MCF 10A (cell line): ENCODE results near the gene NPY4R2. TPM values are rescaled to one million over a fixed set of nuclear protein-coding genes. Genes with fewer than 3 reads are reported as not detected.
"Not testable (repeated sequence)": the region's sequence is repeated elsewhere in the genome, so short reads cannot be mapped to it uniquely, and the experiment has no call there.

Experiments
- BruUV-seq: library from RNA; stranded (reverse); fragments of 400-500 nt; replicated peaks from 2 replicates; lab custom pipeline; 2021; lab: Mats Ljungman, UMichigan
- CTCF ChIA-PET: fragments of 300-600 bp; sonication (Branson Sonifier 250); formaldehyde crosslinking; extraction: SDS; loops from one replicate; lab custom pipeline; 2021; ENCODE audit warnings: antibody characterized with exemption, inconsistent platforms; lab: Yijun Ruan, JAX
- POLR2A ChIA-PET: fragments of 300-600, 350-650 bp; sonication (Branson Sonifier 250); formaldehyde crosslinking; extraction: SDS; loops from one replicate; lab custom pipeline; 2020; ENCODE audit warnings: antibody characterized with exemption, inconsistent platforms; lab: Yijun Ruan, JAX
- DNase-seq: peaks from one replicate; pipeline ENCODE4 v3.0.0-alpha.2; 2018; ENCODE audit not compliant: unreplicated experiment
- H3K27ac Mint-ChIP-seq: one replicate; pipeline ENCODE4 v1.8.0; 2022; ENCODE audit warnings: mild to moderate bottlenecking, low read depth, mixed read lengths; ENCODE audit not compliant: unreplicated experiment
- H3K27me3 Mint-ChIP-seq: one replicate; pipeline ENCODE4 v1.8.0; 2022; ENCODE audit warnings: mixed read lengths; ENCODE audit not compliant: insufficient read depth, unreplicated experiment
- H3K36me3 Mint-ChIP-seq: one replicate; pipeline ENCODE4 v1.8.0; 2022; ENCODE audit warnings: mild to moderate bottlenecking, moderate library complexity, mixed read lengths; ENCODE audit not compliant: insufficient read depth, unreplicated experiment
- H3K4me1 Mint-ChIP-seq: one replicate; pipeline ENCODE4 v1.8.0; 2022; ENCODE audit warnings: mixed read lengths; ENCODE audit not compliant: insufficient read depth, unreplicated experiment
- H3K4me3 Mint-ChIP-seq: one replicate; pipeline ENCODE4 v1.8.0; 2022; ENCODE audit warnings: mild to moderate bottlenecking, moderate library complexity, mixed read lengths; ENCODE audit not compliant: unreplicated experiment
- H3K9me3 Mint-ChIP-seq: one replicate; pipeline ENCODE4 v1.8.0; 2022; ENCODE audit warnings: mixed read lengths; ENCODE audit not compliant: unreplicated experiment
- intact Hi-C: fragments of 100-400 bp; cut with micrococcal nuclease; formaldehyde crosslinking; loops from 2 replicates; pipeline ENCODE4 v1.14.1; 2022
- total RNA-seq: library from RNA; stranded (reverse); gene quantifications from 2 replicates; pipeline ENCODE4 v1.2.3, GENCODE V29; 2022

The NPY4R2 gene
- total RNA-seq, 1 experiment from 2014 or later = not detected

DNA sequence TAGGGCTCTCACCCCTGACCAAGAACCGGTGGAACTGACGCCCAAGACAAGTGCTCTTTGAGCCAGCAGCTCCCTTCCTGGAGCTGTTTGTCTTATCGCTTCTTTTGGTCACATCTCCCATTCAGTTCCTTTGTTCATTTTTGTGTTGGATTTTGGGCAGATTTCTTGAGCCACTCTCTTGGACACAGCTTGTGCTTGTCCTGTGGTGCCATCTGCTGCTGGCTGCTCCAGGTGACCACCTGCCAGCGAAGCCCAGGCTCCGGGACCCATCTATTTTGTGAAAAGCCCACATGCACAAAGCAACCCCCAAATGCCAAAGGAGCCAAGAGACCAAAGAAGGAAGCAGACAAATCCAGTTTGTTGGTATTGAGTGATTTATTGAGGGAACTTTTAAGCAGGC, 6.2 kb downstream of the NPY4R2 start:
- H3K27me3 Mint-ChIP-seq, CTCF ChIA-PET, H3K36me3 Mint-ChIP-seq, H3K9me3 Mint-ChIP-seq, H3K4me1 Mint-ChIP-seq, BruUV-seq, intact Hi-C loops, H3K4me3 Mint-ChIP-seq, POLR2A ChIA-PET, DNase-seq, H3K27ac Mint-ChIP-seq: not testable (repeated sequence)

GRCh38 chr10:47927147-47927916, 8.9 kb downstream of the NPY4R2 start:
- intact Hi-C loops, H3K4me1 Mint-ChIP-seq, H3K9me3 Mint-ChIP-seq, H3K27me3 Mint-ChIP-seq, CTCF ChIA-PET, H3K27ac Mint-ChIP-seq, H3K36me3 Mint-ChIP-seq, H3K4me3 Mint-ChIP-seq, BruUV-seq, POLR2A ChIA-PET, DNase-seq: not testable (repeated sequence)

- not testable (repeated sequence) for H3K4me1 Mint-ChIP-seq, BruUV-seq
Observed at GRCh38 chr10:47928225-47928624, 9.8 kb downstream of the NPY4R2 start.

DNA sequence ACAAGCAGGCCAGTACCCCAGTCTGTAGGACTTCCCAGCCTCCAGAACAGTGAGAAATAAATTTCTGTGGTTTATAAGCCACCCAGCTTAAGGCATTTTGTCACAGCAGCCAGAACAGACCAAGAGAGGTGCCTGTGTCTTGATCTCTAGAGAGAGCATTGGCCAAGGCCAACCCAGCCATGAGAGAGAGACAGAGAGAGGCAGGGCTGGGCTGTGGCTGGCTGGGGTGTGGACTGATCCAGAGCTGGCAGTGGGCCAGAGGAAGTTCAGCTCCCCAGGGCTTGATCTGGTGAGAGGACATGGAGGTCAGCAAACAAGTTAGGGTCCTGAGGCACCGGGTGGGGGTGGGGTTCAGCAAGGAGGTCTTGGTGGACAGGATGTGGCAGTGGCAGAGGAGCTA, 14.4 kb downstream of the NPY4R2 start:
- CTCF ChIA-PET, H3K27ac Mint-ChIP-seq, H3K36me3 Mint-ChIP-seq, DNase-seq, H3K4me3 Mint-ChIP-seq, H3K27me3 Mint-ChIP-seq, POLR2A ChIA-PET, BruUV-seq, intact Hi-C loops, H3K9me3 Mint-ChIP-seq, H3K4me1 Mint-ChIP-seq: not testable (repeated sequence)

More at GRCh38 chr10:47928225-47928624, 9.8 kb downstream of the NPY4R2 start:
- H3K27me3 Mint-ChIP-seq, H3K9me3 Mint-ChIP-seq, H3K27ac Mint-ChIP-seq, H3K36me3 Mint-ChIP-seq, intact Hi-C loops, CTCF ChIA-PET, H3K4me3 Mint-ChIP-seq, DNase-seq, POLR2A ChIA-PET: not testable (repeated sequence)

- H3K27ac Mint-ChIP-seq, intact Hi-C loops, H3K4me3 Mint-ChIP-seq, BruUV-seq, H3K27me3 Mint-ChIP-seq, H3K9me3 Mint-ChIP-seq, POLR2A ChIA-PET, H3K4me1 Mint-ChIP-seq, H3K36me3 Mint-ChIP-seq, CTCF ChIA-PET, DNase-seq: not testable (repeated sequence)
Observed at GRCh38 chr10:47933462-47933861, 15.0 kb downstream of the NPY4R2 start.

- intact Hi-C loops, H3K36me3 Mint-ChIP-seq, H3K4me1 Mint-ChIP-seq, DNase-seq, CTCF ChIA-PET, BruUV-seq, H3K27me3 Mint-ChIP-seq, H3K4me3 Mint-ChIP-seq, POLR2A ChIA-PET, H3K27ac Mint-ChIP-seq, H3K9me3 Mint-ChIP-seq: not testable (repeated sequence)
Observed at GRCh38 chr10:47936772-47937228, 18.3 kb downstream of the NPY4R2 start.

GRCh38 chr10:47937634-47938033, 19.2 kb downstream of the NPY4R2 start:
- intact Hi-C loops, H3K27me3 Mint-ChIP-seq, H3K9me3 Mint-ChIP-seq, CTCF ChIA-PET, H3K27ac Mint-ChIP-seq, POLR2A ChIA-PET, H3K4me3 Mint-ChIP-seq, H3K36me3 Mint-ChIP-seq, BruUV-seq, H3K4me1 Mint-ChIP-seq, DNase-seq: not testable (repeated sequence)

DNA sequence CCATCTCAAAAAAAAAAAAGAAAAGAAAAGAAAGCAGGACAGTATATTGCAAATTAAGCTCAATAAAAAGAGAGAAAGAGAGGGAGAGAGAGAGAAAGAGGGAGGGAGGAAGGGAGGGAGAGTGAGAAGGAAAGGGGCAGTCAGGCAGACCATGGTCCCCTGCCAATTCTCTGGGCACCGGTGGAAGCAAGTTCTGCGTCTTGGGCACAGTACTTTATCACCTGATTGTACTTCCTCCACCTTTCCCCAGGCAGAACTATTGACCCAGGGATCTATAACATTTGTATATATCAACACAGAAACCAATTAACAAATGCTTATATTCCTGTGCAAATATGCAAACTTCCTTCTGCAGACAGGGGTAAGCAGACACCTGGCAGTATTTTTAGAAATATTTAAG, 22.4 kb downstream of the NPY4R2 start:
- POLR2A ChIA-PET, H3K36me3 Mint-ChIP-seq, H3K27me3 Mint-ChIP-seq, H3K9me3 Mint-ChIP-seq, BruUV-seq, intact Hi-C loops, H3K4me1 Mint-ChIP-seq, H3K4me3 Mint-ChIP-seq, DNase-seq, H3K27ac Mint-ChIP-seq, CTCF ChIA-PET: not testable (repeated sequence)

DNA sequence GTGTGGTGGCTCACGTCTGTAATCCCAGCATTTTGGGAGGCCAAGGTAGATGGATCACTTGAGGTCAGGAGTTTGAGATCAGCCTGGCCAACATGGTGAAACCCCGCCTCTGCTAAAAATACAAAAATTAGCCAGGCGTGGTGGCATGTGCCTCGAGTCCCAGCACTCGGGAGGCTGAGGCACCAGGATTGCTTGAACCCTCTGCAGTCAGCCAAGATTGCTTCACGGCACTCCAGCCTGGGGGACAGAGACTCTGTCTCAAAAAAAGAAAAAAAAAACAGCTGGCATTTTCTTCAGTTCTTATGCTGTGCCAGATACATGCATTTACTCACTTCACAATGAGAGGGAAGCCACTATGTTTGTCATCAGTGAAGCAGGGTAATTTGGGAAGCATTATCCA, 22.9 kb downstream of the NPY4R2 start:
- H3K4me1 Mint-ChIP-seq, H3K27me3 Mint-ChIP-seq: not testable (repeated sequence)

More for the DNA sequence above, 22.9 kb downstream of the NPY4R2 start:
- BruUV-seq, intact Hi-C loops, H3K4me3 Mint-ChIP-seq, POLR2A ChIA-PET, CTCF ChIA-PET, DNase-seq, H3K36me3 Mint-ChIP-seq, H3K9me3 Mint-ChIP-seq, H3K27ac Mint-ChIP-seq: not testable (repeated sequence)
